WERI-Rb-1 (cell line): ENCODE data around the gene TPRN.

ENCODE experiments used
- DNase-seq: peaks from one replicate; pipeline ENCODE4 v3.0.0-alpha.2; 2020
- H3K27ac ChIP-seq: fragments of 250-450 bp; sonication (Bioruptor Pico); 2 replicates; pipeline ENCODE4 v1.5.1; 2020; ENCODE audit warnings: mild to moderate bottlenecking, moderate library complexity
- H3K27me3 ChIP-seq: fragments of 250-450 bp; sonication (Bioruptor Pico); 2 replicates; pipeline ENCODE4 v1.5.1; 2021; ENCODE audit warnings: mild to moderate bottlenecking, low read depth, moderate library complexity; ENCODE audit not compliant: insufficient read depth, severe bottlenecking
- H3K36me3 ChIP-seq: fragments of 250-450 bp; sonication (Bioruptor Pico); 2 replicates; pipeline ENCODE4 v1.5.1; 2020; ENCODE audit warnings: mild to moderate bottlenecking, moderate library complexity
- H3K4me3 ChIP-seq: 2 replicates; pipeline ENCODE4 v1.5.1; 2011; ENCODE audit warnings: low read depth, mild to moderate bottlenecking, control low read depth, low read length
- H3K9me3 ChIP-seq: fragments of 250-450 bp; sonication (Bioruptor Pico); 2 replicates; pipeline ENCODE4 v1.5.1; 2021; ENCODE audit warnings: mild to moderate bottlenecking, moderate library complexity; ENCODE audit not compliant: severe bottlenecking
- TF ChIP-seq, protein P1 (sequence below): IDR thresholded peaks from 2 replicates; pipeline ENCODE4 v1.5.1; 2011; ENCODE audit warnings: low read depth, mild to moderate bottlenecking, control low read depth, inconsistent platforms, low read length

The TPRN gene

DNA sequence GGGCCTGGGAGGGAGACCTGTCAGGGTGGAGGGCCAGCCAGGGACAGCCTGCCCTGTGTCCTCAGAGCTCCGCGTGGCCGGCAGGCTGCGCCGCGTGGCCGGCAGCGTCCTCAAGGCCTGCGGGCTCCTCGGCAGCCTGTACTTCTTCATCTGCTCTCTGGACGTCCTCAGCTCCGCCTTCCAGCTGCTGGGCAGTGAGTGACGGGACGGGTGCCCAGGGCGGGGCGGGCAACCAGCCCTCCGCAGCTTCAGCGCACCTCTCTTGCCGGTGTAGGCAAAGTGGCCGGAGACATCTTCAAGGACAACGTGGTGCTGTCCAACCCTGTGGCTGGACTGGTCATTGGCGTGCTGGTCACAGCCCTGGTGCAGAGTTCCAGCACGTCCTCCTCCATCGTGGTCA lies 32.0 kb upstream of the TPRN start:
- H3K9me3 ChIP-seq, result no peaks in the 10 kb centered on the region
- DNase-seq, result no peak
- H3K27ac ChIP-seq, result no peak overlapping the region
- no peaks in the 10 kb centered on the region for H3K36me3 ChIP-seq
- H3K4me3 ChIP-seq, result no peak overlapping the region
- TF ChIP-seq, protein P1, sequence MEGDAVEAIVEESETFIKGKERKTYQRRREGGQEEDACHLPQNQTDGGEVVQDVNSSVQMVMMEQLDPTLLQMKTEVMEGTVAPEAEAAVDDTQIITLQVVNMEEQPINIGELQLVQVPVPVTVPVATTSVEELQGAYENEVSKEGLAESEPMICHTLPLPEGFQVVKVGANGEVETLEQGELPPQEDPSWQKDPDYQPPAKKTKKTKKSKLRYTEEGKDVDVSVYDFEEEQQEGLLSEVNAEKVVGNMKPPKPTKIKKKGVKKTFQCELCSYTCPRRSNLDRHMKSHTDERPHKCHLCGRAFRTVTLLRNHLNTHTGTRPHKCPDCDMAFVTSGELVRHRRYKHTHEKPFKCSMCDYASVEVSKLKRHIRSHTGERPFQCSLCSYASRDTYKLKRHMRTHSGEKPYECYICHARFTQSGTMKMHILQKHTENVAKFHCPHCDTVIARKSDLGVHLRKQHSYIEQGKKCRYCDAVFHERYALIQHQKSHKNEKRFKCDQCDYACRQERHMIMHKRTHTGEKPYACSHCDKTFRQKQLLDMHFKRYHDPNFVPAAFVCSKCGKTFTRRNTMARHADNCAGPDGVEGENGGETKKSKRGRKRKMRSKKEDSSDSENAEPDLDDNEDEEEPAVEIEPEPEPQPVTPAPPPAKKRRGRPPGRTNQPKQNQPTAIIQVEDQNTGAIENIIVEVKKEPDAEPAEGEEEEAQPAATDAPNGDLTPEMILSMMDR, result no peak
- no peaks in the 10 kb centered on the region for H3K27me3 ChIP-seq

DNA sequence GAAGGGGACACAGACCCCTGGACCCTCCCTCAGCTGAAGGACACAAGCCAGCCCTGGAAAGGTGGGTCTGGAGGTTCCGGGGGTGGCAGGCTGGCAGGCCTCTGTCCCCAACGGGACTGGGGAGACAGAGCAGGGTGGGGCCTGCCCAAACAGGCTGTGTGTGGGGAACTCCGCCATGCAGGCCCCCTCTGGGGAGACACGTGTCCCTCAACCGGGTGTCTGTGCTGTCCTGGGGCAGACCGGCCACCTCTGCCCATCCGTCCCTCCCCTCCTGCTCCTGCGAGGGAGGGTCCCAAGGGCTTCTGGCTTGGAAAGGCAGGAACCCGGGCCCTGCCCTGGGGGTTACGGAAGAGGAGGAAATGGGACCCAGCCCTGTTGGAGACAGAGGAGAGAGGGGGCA lies 31.6 kb upstream of the TPRN start:
- TF ChIP-seq, protein P1, result no peak
- DNase-seq, result no peak
- no peaks in the 10 kb centered on the region for H3K27me3 ChIP-seq
- H3K4me3 ChIP-seq, result no peak overlapping the region
- no peaks in the 10 kb centered on the region for H3K9me3 ChIP-seq
- no peak overlapping the region for H3K27ac ChIP-seq
- H3K36me3 ChIP-seq, result no peaks in the 10 kb centered on the region

DNA sequence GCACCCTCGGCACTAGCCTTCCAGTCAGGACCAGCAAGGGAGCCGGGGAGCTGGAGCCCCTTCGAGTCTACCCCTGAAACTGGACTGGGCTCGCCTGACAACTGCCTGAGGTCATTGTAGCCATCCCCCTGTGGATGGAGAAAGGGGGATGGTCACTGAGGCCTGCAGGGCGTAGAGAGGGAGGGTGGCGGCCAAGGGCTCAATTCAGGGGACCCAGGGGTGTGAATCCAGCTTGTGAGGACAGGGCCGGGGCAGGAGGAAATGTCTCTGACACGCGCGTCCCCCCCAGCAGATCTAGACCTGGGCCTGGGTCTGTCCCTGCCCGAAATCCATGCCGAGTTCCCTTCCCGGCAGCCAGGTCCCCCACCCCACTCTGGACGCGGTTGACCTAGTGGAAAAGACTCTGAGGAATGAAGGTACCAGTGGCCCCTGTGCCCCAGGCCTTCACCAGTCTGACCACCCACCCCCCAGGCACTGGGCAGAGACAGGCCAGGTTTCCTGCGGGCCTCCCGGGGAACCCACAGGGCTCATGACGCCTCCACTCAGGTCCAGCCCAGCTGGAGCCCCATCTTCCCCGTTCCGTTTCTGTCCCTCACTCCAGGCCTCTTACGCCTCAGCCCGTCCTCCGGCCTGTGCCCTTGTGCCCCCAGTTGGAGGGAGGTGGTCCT lies 31.0 kb upstream of the TPRN start:
- no peak for DNase-seq
- no peaks in the 10 kb centered on the region for H3K27me3 ChIP-seq
- TF ChIP-seq, protein P1, result no peak
- H3K27ac ChIP-seq, result no peak overlapping the region
- H3K9me3 ChIP-seq, result no peaks in the 10 kb centered on the region
- no peaks in the 10 kb centered on the region for H3K36me3 ChIP-seq
- H3K4me3 ChIP-seq, result no peak overlapping the region

DNA sequence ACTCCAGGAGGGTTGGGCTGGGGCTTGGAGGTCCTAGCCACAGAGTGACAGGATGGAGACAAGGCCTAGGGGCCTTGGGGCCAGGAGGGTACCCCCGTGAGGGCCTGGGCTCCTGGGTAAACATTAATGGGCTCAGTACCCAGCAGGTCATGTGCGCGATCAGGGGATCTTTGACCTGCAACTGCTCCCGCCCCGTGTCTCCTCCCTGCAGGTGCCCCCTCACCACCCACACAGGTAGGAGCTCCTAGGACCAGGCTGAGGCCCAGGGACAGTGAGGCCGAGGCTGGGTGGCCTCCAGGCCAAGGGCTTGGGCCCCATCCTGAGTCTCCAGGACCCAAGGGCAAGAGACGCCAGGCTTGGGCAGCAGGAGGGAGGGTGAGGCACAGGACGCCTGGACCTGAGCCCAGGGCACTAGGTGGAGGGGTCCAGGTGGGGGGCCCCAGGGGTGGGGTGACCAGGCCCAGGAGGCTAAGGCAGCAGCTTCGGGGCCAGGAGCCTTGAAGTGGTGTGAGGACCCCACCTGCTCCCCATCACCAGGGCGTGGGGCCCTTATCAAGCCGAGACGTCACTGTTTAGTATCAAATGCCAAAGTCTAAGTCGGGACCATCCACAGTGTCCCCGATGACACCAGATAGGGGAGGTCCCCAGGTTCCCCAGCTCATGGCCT lies 30.3 kb upstream of the TPRN start, which contains the start of gene SLC34A3:
Gene SLC34A3 (plus strand): TSS at position 197 of the 667 bp plus-strand sequence. CDS start 802 bp downstream, outside the sequence.
- H3K4me3 ChIP-seq, result no peak within 1 kb of the TSS
- no peaks in the 10 kb centered on the region for H3K9me3 ChIP-seq
- TF ChIP-seq, protein P1, result no peak
- DNase-seq, result no peak
- no peak within 1 kb of the TSS for H3K27ac ChIP-seq
- no peaks in the 10 kb centered on the region for H3K36me3 ChIP-seq
- no peaks in the 10 kb centered on the region for H3K27me3 ChIP-seq

DNA sequence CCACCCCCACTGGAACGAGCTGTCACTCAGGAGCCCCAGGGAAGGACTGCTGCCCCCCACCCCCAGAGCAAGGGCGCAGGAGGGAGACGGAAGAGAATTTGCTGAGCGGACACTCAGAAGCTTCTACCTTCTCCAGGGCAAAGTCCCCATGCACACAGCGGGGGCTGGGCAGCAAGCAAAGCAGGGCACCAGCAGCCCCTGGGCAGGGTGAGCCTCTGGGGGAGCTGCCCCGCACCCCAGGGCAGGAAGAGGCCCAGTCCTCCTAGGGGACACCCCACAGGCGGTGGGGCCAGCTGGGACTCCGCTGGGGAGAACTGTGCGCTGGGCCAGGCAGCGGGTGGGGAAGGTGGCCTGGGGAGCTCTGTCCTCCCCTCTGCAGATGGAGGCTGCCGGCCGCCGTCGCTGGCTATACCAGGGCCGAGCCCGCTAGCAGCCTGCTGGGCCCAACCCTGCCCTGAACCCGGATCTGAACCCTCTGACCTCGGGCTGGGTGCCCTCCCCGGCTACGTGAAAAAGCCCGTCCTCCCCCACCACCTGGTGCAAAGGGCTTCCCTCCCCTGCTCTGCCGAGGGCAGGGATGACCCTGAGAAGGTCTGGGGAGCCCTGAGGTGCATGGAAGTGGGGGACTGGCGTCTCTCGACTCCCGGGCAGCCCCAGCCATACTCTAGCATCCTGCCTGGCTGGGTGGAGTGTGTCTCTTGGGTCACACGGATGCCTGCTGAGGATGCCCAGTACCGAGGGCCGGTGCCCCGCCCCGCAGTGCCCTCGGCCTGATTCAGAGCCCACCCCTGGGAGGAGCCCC lies 29.6 kb upstream of the TPRN start:
- Histone ChIP-seq H3K36me3 (no peaks in the 10 kb centered on the region), H3K4me3 (no peak overlapping the region), H3K27ac (no peak overlapping the region), H3K27me3 (no peaks in the 10 kb centered on the region), H3K9me3 (no peaks in the 10 kb centered on the region)
- no peak for DNase-seq
- TF ChIP-seq, protein P1, result no peak
